Hepatocyte (in vitro differentiated cells): ENCODE results near the gene ACER1. TPM values are rescaled to one million over a fixed set of nuclear protein-coding genes. Genes with fewer than 3 reads are reported as not detected.
"Not testable (repeated sequence)": the region's sequence is repeated elsewhere in the genome, so short reads cannot be mapped to it uniquely, and the experiment has no call there.

ENCODE experiments used
- DNase-seq: peaks from one replicate; pipeline ENCODE4 v3.0.0-alpha.2; 2016; ENCODE audit warnings: low spot score
- H2AFZ ChIP-seq: fragments of 200-600 bp; sonication (generic); 2 replicates; pipeline ENCODE4 v1.6.0; 2016; ENCODE audit warnings: antibody characterized with exemption, mild to moderate bottlenecking
- H3K27ac ChIP-seq: fragments of 200-600 bp; sonication (generic); 2 replicates; pipeline ENCODE4 v1.5.1; 2016; ENCODE audit warnings: mild to moderate bottlenecking
- H3K27me3 ChIP-seq: fragments of 200-600 bp; sonication (generic); 2 replicates; pipeline ENCODE4 v1.6.1; 2016
- H3K36me3 ChIP-seq: fragments of 200-600 bp; sonication (generic); replicated peaks from 2 replicates; pipeline ENCODE4 v1.5.1; 2016; ENCODE audit warnings: low read depth; ENCODE audit not compliant: insufficient read depth
- H3K4me1 ChIP-seq: fragments of 200-600 bp; sonication (generic); 2 replicates; pipeline ENCODE4 v1.5.1; 2016; ENCODE audit warnings: mild to moderate bottlenecking, moderate library complexity; ENCODE audit not compliant: insufficient read depth
- H3K4me2 ChIP-seq: fragments of 200-600 bp; sonication (generic); 2 replicates; pipeline ENCODE4 v1.6.0; 2016
- H3K4me3 ChIP-seq: fragments of 200-600 bp; sonication (generic); 2 replicates; pipeline ENCODE4 v1.5.1; 2016; ENCODE audit warnings: mild to moderate bottlenecking
- H3K79me2 ChIP-seq: fragments of 200-600 bp; sonication (generic); 2 replicates; pipeline ENCODE4 v1.6.0; 2017; ENCODE audit warnings: mild to moderate bottlenecking
- H3K9me2 ChIP-seq: fragments of 200-600 bp; sonication (generic); replicated peaks from 2 replicates; pipeline ENCODE4 v1.6.0; 2017; ENCODE audit warnings: mild to moderate bottlenecking; ENCODE audit not compliant: insufficient read depth
- H3K9me3 ChIP-seq: fragments of 200-600 bp; sonication (generic); 2 replicates; pipeline ENCODE4 v1.5.1; 2016; ENCODE audit warnings: low read depth, mild to moderate bottlenecking
- H4K20me1 ChIP-seq: fragments of 200-600 bp; sonication (generic); 2 replicates; pipeline ENCODE4 v1.6.0; 2016; ENCODE audit warnings: mild to moderate bottlenecking; ENCODE audit not compliant: insufficient read depth, poor library complexity, severe bottlenecking
- CTCF ChIP-seq: fragments of 200-600 bp; sonication (generic); IDR thresholded peaks from 2 replicates; pipeline ENCODE4 v1.5.1; 2016; ENCODE audit warnings: antibody characterized with exemption, mild to moderate bottlenecking; ENCODE audit not compliant: poor library complexity
- EZH2 ChIP-seq: fragments of 200-600 bp; sonication (generic); IDR thresholded peaks from 2 replicates; pipeline ENCODE4 v1.6.1; 2016; ENCODE audit warnings: antibody characterized with exemption, mild to moderate bottlenecking, borderline replicate concordance
- EZH2phosphoT487 ChIP-seq: fragments of 200-600 bp; sonication (generic); IDR thresholded peaks from one replicate; pipeline ENCODE4 v1.6.1; 2018; ENCODE audit warnings: antibody characterized with exemption, mild to moderate bottlenecking, low read depth, moderate library complexity; ENCODE audit not compliant: unreplicated experiment, severe bottlenecking
- WGBS: methylation state at CpG from one replicate; pipeline ENCODE4 v1.1.6; 2016; ENCODE audit warnings: low lambda C conversion rate; ENCODE audit errors: missing lambda C conversion rate; 5-methylcytosine and 5-hydroxymethylcytosine counted together
- polyA plus RNA-seq: library from polyadenylated mRNA; unstranded; fragments of >200 nt; fragmentation: Nextera tagmentation; extraction: Ambion mirVana; gene quantifications from 2 replicates; pipeline ENCODE4 v1.2.1, GENCODE V29; 2016
- total RNA-seq: library from RNA; depleted of rRNA; stranded (reverse); fragments of >200 nt; gene quantifications from 2 replicates; pipeline ENCODE4 v1.2.3, GENCODE V29; 2014

ACER1 gene
- total and polyA plus RNA-seq, 2 experiments from 2014 or later = not detected

- Histone ChIP-seq H3K4me2 (no peak overlapping the region), H3K36me3 (no peaks in the 10 kb centered on the region), H3K79me2 (no peaks in the 10 kb centered on the region), H3K27ac (no peak overlapping the region), H3K27me3 (no peaks in the 10 kb centered on the region), H4K20me1 (no peaks in the 10 kb centered on the region), H3K9me3 (no peaks in the 10 kb centered on the region), H2AFZ (no peak overlapping the region), H3K9me2 (no peaks in the 10 kb centered on the region), H3K4me1 (no peaks in the 10 kb centered on the region), H3K4me3 (no peak overlapping the region)
- TF ChIP-seq EZH2 = no peak
- no peak for TF ChIP-seq CTCF
- TF ChIP-seq EZH2phosphoT487 = no peak
- 72% methylated on average over 2 of the region's 2 CpGs for WGBS
- no peak for DNase-seq
Observed at GRCh38 chr19:6350688-6351087, 17.3 kb upstream of the ACER1 start.

GRCh38 chr19:6349271-6349670, 15.9 kb upstream of the ACER1 start:
- not testable (repeated sequence) for H3K4me2 ChIP-seq

GRCh38 chr19:6343462-6343861, 10.1 kb upstream of the ACER1 start:
- no peak overlapping the region for H2AFZ ChIP-seq

More at GRCh38 chr19:6349271-6349670, 15.9 kb upstream of the ACER1 start:
- H3K79me2 ChIP-seq, DNase-seq, H3K36me3 ChIP-seq, H3K9me2 ChIP-seq, H4K20me1 ChIP-seq, H3K4me1 ChIP-seq, H2AFZ ChIP-seq, H3K4me3 ChIP-seq, H3K27ac ChIP-seq, H3K27me3 ChIP-seq, H3K9me3 ChIP-seq: not testable (repeated sequence)
- 85% methylated on average over 2 of the region's 2 CpGs for WGBS

More at GRCh38 chr19:6343462-6343861, 10.1 kb upstream of the ACER1 start:
- H3K9me3 ChIP-seq = no peaks in the 10 kb centered on the region
- H3K79me2 ChIP-seq = no peaks in the 10 kb centered on the region
- no peaks in the 10 kb centered on the region for H3K4me1 ChIP-seq
- DNase-seq = no peak
- H3K4me2 ChIP-seq = no peak overlapping the region
- no peak overlapping the region for H3K4me3 ChIP-seq
- no peaks in the 10 kb centered on the region for H3K9me2 ChIP-seq
- H3K27me3 ChIP-seq = no peaks in the 10 kb centered on the region
- TF ChIP-seq CTCF = no peak
- TF ChIP-seq EZH2phosphoT487 = no peak
- TF ChIP-seq EZH2 = no peak
- no peaks in the 10 kb centered on the region for H3K36me3 ChIP-seq
- no peaks in the 10 kb centered on the region for H4K20me1 ChIP-seq
- H3K27ac ChIP-seq = no peak overlapping the region
- WGBS = 94% methylated on average over 1 of the region's 1 CpG
